ENCODE data around the gene XIRP2. TPM values are rescaled to one million over a fixed set of nuclear protein-coding genes. Genes with fewer than 3 reads are reported as not detected.
"Not testable (repeated sequence)": the region's sequence is repeated elsewhere in the genome, so short reads cannot be mapped to it uniquely, and the experiment has no call there.

Gene XIRP2
- polyA plus RNA-seq, 2 of the 4 experiments (the other 2 are of a cell fraction): not detected

GRCh38 chr2:167103757-167104133 is 215.5 kb downstream of the XIRP2 start:
- DNase-seq (ENCODE audit: low read depth in 1 of 2, low spot score in 1 of 2) (no peak), FAIRE-seq (no peak), ATAC-seq (no peak)
- POLR2A ChIA-PET: no interaction called here
- Histone ChIP-seq H3K4me1 (no peaks in the 10 kb centered on the region), H3K9me3 (no peaks in the 10 kb centered on the region), H3K27ac (no peak overlapping the region), H3K4me3 (no peak overlapping the region), H3K4me2 (no peak overlapping the region)
- TF ChIP-seq ZSCAN20 (CRISPR knock-in tag; IDR thresholded peaks at IDR 0.05): no peak
- CTCF ChIA-PET: no interaction called here

GRCh38 chr2:167104691-167105090 is 216.4 kb downstream of the XIRP2 start:
- POLR2A ChIA-PET: no interaction called here
- WGBS (ENCODE audit: missing lambda C conversion rate): 44% methylated on average over 3 of the region's 3 CpGs
- CTCF ChIA-PET: no interaction called here
- peaks cover 4% of the 10 kb centered on the region; the same call in 1 of the 3 replicates for H3K9me3 ChIP-seq
- H3K4me1 ChIP-seq: no peaks in the 10 kb centered on the region
- no peak for DNase-seq (ENCODE audit: low read depth in 1 of 2, low spot score in 1 of 2)
- no peak overlapping the region for H3K27ac ChIP-seq
- H3K4me2 ChIP-seq: no peak overlapping the region
- ATAC-seq: no peak
- FAIRE-seq: no peak
- no peak overlapping the region for H3K4me3 ChIP-seq
- TF ChIP-seq E2F6 (IDR thresholded peaks at IDR 0.05; ENCODE audit: borderline replicate concordance, low read depth): no peak
- TF ChIP-seq RFX5 (IDR thresholded peaks at IDR 0.05): no peak
- TF ChIP-seq RNF2 (IDR thresholded peaks at IDR 0.05; ENCODE audit: borderline replicate concordance, low read depth): no peak
- no peak for TF ChIP-seq MYC (IDR thresholded peaks at IDR 0.05; ENCODE audit: borderline replicate concordance, low read length)
- TF ChIP-seq CHD4 (IDR thresholded peaks at IDR 0.05; ENCODE audit: borderline replicate concordance): no peak
- TF ChIP-seq POLR2A (IDR thresholded peaks at IDR 0.05; ENCODE audit: low read length): no peak
- TF ChIP-seq NFE2L2 (conservative IDR thresholded peaks at IDR 0.05; ENCODE audit: low read length): no peak
- TF ChIP-seq EHMT2 (IDR thresholded peaks at IDR 0.05; ENCODE audit: low read depth): no peak
- TF ChIP-seq RCOR1 (IDR thresholded peaks at IDR 0.05; ENCODE audit: low read depth, low read length): no peak
- no peak for TF ChIP-seq USF2 (IDR thresholded peaks at IDR 0.05)
- TF ChIP-seq NPAS2 (CRISPR knock-in tag; IDR thresholded peaks at IDR 0.05; ENCODE audit: borderline replicate concordance): no peak
- no peak for TF ChIP-seq BHLHE40 (IDR thresholded peaks at IDR 0.05; ENCODE audit: low read depth, low read length)
- TF ChIP-seq CBX8 (IDR thresholded peaks at IDR 0.05): no peak
- TF ChIP-seq RARB (CRISPR knock-in tag; IDR thresholded peaks at IDR 0.05): no peak
- no peak for TF ChIP-seq KDM1A (IDR thresholded peaks at IDR 0.05; ENCODE audit: low read depth)

GRCh38 chr2:167109682-167110081 is 221.4 kb downstream of the XIRP2 start:
- ATAC-seq, POLR2A ChIA-PET: not testable (repeated sequence)

GRCh38 chr2:167110345-167110744 is 222.1 kb downstream of the XIRP2 start:
- FAIRE-seq (no peak), ATAC-seq (no peak), DNase-seq (ENCODE audit: low read depth in 1 of 2, low spot score in 1 of 2) (no peak)
- Histone ChIP-seq H3K4me3 (no peak overlapping the region), H3K4me1 (no peaks in the 10 kb centered on the region), H3K4me2 (no peak overlapping the region), H3K27ac (no peak overlapping the region), H3K9me3 (peaks cover 4% of the 10 kb centered on the region; the same call in 1 of the 3 replicates)
- POLR2A ChIA-PET: no interaction called here
- no peak for TF ChIP-seq JUN (IDR thresholded peaks at IDR 0.05)
- TF ChIP-seq ELK1 (IDR thresholded peaks at IDR 0.05; ENCODE audit: low read depth, low read length): no peak
- TF ChIP-seq RARB (CRISPR knock-in tag; IDR thresholded peaks at IDR 0.05): no peak
- CTCF ChIA-PET: no interaction called here

More at GRCh38 chr2:167109682-167110081, 221.4 kb downstream of the XIRP2 start:
- H3K4me3 ChIP-seq; FAIRE-seq; H3K27ac ChIP-seq; DNase-seq (ENCODE audit: low read depth in 1 of 2, low spot score in 1 of 2); H3K4me2 ChIP-seq; CTCF ChIA-PET; H3K9me3 ChIP-seq; H3K4me1 ChIP-seq: not testable (repeated sequence)
